Parathyroid adenoma (tissue), 2 donors: Measurements from ENCODE around the gene CACNA1B.
"Not testable (repeated sequence)": the region's sequence is repeated elsewhere in the genome, so short reads cannot be mapped to it uniquely, and the experiment has no call there.

Experiments used
- H2AFZ ChIP-seq: fragments of 300-600 bp; sonication (generic); one replicate; pipeline ENCODE4 v1.7.0; 2017; ENCODE audit warnings: antibody characterized with exemption, mild to moderate bottlenecking
- H3K27ac ChIP-seq: fragments of 300-600 bp; sonication (generic); one replicate; pipeline ENCODE4 v1.7.0; 2017
- H3K27me3 ChIP-seq: fragments of 300-600 bp; sonication (generic); one replicate; pipeline ENCODE4 v1.7.0; 2017; ENCODE audit warnings: low read length; ENCODE audit not compliant: control insufficient read depth, insufficient read depth
- H3K36me3 ChIP-seq: fragments of 300-600 bp; sonication (generic); one replicate; pipeline ENCODE4 v1.7.0; 2017; ENCODE audit warnings: low read length; ENCODE audit not compliant: control insufficient read depth, insufficient read depth
- H3K4me1 ChIP-seq: fragments of 300-600 bp; sonication (generic); one replicate; pipeline ENCODE4 v1.7.0; 2017; ENCODE audit warnings: control low read depth
- H3K4me2 ChIP-seq: fragments of 300-600 bp; sonication (generic); one replicate; pipeline ENCODE4 v1.7.0; 2017; ENCODE audit warnings: low read length
- H3K4me3 ChIP-seq: fragments of 300-600 bp; sonication (generic); one replicate; pipeline ENCODE4 v1.7.0; 2017; ENCODE audit warnings: low read depth, low read length
- H3K79me2 ChIP-seq: fragments of 300-600 bp; sonication (generic); one replicate; pipeline ENCODE4 v1.7.0; 2017; ENCODE audit warnings: control low read depth
- H3K9ac ChIP-seq: fragments of 300-600 bp; sonication (generic); one replicate; pipeline ENCODE4 v1.7.0; 2017; ENCODE audit warnings: mild to moderate bottlenecking
- H3K9me3 ChIP-seq: fragments of 300-600 bp; sonication (generic); one replicate; pipeline ENCODE4 v1.7.0; 2017; ENCODE audit warnings: low read length; ENCODE audit not compliant: control insufficient read depth
- TF ChIP-seq, protein P1 (sequence below): fragments of 300-600 bp; sonication (generic); IDR thresholded peaks from one replicate; pipeline ENCODE4 v1.7.0; 2017; ENCODE audit warnings: antibody characterized with exemption, mild to moderate bottlenecking
- donor health status: primary hyperparathyroidism.

Gene CACNA1B

DNA sequence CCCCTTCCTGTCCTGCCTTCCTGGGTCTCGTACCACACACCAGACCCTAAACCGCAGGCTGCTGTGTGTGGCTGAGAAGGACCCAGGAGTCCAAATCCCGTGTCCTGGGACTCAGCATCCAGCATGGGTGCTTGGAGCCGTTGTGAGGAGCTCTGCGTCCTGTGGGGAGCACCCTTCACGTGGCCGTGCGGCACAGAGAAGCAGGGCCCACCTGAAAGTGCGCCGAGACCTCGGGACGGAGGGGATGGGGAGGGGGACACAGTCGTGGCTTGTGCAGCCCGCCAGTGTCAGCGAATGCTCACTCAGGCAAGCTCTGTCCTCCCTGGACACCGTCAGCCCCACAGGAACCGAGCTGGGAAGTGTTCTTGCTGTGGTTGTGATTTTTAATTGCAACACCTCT is 244.6 kb downstream of the CACNA1B start:
- no peaks in the 10 kb centered on the region for H3K4me1 ChIP-seq
- no peak overlapping the region for H3K27ac ChIP-seq
- TF ChIP-seq, protein P1, sequence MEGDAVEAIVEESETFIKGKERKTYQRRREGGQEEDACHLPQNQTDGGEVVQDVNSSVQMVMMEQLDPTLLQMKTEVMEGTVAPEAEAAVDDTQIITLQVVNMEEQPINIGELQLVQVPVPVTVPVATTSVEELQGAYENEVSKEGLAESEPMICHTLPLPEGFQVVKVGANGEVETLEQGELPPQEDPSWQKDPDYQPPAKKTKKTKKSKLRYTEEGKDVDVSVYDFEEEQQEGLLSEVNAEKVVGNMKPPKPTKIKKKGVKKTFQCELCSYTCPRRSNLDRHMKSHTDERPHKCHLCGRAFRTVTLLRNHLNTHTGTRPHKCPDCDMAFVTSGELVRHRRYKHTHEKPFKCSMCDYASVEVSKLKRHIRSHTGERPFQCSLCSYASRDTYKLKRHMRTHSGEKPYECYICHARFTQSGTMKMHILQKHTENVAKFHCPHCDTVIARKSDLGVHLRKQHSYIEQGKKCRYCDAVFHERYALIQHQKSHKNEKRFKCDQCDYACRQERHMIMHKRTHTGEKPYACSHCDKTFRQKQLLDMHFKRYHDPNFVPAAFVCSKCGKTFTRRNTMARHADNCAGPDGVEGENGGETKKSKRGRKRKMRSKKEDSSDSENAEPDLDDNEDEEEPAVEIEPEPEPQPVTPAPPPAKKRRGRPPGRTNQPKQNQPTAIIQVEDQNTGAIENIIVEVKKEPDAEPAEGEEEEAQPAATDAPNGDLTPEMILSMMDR: no peak
- H3K9me3 ChIP-seq: no peaks in the 10 kb centered on the region
- no peaks in the 10 kb centered on the region for H3K27me3 ChIP-seq
- no peak overlapping the region for H3K4me3 ChIP-seq
- H2AFZ ChIP-seq: no peak overlapping the region
- H3K36me3 ChIP-seq: no peaks in the 10 kb centered on the region
- no peak overlapping the region for H3K9ac ChIP-seq
- no peak overlapping the region for H3K4me2 ChIP-seq
- H3K79me2 ChIP-seq: no peaks in the 10 kb centered on the region

DNA sequence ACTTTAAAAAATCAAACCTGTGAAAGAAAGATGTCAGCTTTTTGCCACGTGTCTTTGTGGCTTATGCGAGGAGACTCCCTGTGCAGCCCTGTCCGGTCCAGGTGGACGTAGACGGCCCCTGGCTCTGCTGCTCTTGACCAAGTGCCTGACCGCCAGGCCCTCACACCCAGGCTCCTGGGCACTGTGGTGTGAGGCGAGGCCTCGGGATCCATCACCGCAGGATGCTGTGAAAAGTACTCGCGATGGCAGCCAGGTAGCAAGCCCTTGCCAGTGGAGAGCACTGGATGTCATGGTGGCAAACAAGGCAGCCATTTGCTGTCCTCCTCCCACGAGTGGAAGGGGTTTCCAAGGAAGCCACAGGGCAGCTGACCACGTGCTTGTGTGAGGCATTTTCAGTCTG is 245.1 kb downstream of the CACNA1B start:
- Histone ChIP-seq H3K9ac (no peak overlapping the region), H3K4me3 (no peak overlapping the region), H3K79me2 (no peaks in the 10 kb centered on the region), H3K4me2 (no peak overlapping the region), H3K36me3 (no peaks in the 10 kb centered on the region), H2AFZ (no peak overlapping the region), H3K9me3 (no peaks in the 10 kb centered on the region), H3K27ac (no peak overlapping the region), H3K4me1 (no peaks in the 10 kb centered on the region), H3K27me3 (no peaks in the 10 kb centered on the region)
- TF ChIP-seq, protein P1: no peak

DNA sequence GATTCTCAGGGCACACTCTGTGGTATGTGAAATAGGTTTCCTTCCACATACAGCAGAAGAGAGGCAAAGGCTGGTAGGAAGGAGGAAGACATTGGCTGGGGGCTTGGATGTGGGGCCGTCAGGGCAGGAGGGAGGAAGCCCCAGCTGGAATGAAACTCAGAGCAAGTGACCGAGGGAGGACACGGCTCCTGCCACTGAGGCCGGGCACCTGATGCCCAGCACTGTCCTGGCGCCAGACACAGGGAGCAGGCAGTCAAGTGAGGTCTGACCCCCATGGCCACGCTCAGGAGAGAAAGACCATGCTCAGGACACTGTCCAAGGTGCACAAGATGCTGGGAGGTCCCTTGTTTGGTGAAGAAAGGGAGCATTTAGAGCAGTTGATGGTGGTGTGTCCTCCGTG is 245.5 kb downstream of the CACNA1B start:
- no peaks in the 10 kb centered on the region for H3K9me3 ChIP-seq
- no peak overlapping the region for H3K27ac ChIP-seq
- no peak overlapping the region for H2AFZ ChIP-seq
- H3K27me3 ChIP-seq: no peaks in the 10 kb centered on the region
- H3K4me2 ChIP-seq: no peak overlapping the region
- H3K4me3 ChIP-seq: no peak overlapping the region
- no peaks in the 10 kb centered on the region for H3K79me2 ChIP-seq
- TF ChIP-seq, protein P1: no peak
- no peaks in the 10 kb centered on the region for H3K36me3 ChIP-seq
- H3K9ac ChIP-seq: no peak overlapping the region
- no peaks in the 10 kb centered on the region for H3K4me1 ChIP-seq

DNA sequence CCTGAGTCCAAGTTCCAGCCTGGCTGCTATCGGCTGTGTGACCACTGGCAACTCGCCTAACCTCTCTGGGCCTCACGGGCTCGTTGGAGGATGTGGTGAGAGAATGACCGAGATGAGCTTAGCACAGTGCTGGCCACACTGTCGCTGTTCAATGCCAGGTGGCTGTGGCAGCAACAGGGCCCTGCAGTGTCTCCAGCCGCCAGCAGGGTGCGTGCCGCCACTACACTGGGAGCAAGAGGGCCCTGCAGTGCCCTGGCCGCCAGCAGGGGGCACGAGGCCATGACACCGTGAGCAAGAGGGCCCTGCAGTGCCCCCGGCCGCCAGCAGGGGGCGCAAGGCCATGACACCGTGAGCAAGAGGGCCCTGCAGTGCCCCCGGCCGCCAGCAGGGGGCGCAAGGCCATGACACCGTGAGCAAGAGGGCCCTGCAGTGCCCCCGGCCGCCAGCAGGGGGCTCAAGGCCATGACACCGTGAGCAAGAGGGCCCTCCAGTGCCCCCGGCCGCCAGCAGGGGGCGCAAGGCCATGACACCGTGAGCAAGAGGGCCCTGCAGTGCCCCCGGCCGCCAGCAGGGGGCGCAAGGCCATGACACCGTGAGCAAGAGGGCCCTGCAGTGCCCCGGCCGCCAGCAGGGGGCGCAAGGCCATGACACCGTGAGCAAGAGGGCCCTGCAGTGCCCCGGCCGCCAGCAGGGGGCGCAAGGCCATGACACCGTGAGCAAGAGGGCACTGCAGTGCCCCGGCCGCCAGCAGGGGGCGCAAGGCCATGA is 248.7 kb downstream of the CACNA1B start:
- H3K9ac ChIP-seq, H3K27me3 ChIP-seq, H3K4me1 ChIP-seq, H3K79me2 ChIP-seq, H2AFZ ChIP-seq, H3K27ac ChIP-seq, H3K9me3 ChIP-seq, H3K4me2 ChIP-seq, H3K4me3 ChIP-seq, H3K36me3 ChIP-seq: not testable (repeated sequence)

DNA sequence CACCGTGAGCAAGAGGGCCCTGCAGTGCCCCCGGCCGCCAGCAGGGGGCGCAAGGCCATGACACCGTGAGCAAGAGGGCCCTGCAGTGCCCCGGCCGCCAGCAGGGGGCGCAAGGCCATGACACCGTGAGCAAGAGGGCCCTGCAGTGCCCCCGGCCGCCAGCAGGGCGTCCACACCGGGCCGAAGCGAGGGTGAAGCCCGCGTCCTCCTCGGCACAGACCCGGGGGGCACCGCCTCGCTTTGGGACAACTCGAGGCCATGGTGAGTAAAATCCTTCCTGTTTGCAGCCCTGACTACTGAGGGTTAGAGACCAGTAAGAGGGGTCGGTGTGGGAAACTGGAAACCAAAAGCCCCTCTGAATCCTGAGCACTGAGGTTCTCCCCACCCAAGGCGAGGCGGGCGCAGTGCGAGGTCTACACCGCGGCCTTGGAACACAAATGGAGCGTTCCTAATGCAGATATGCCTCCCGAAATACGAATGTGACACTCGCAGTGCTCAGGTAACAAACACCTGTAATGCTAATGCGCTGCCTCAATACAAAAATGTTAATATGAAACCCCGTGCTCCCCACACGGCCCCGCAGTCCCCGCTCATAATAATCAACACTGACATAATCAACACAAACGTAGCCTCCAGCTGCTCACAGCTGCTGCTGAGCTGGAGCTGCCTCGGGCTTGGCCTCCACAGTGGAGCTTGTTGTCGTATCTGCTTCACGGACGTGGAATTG is 249.4 kb downstream of the CACNA1B start:
- H3K9me3 ChIP-seq, H3K27me3 ChIP-seq, H2AFZ ChIP-seq, H3K4me1 ChIP-seq, H3K27ac ChIP-seq, H3K9ac ChIP-seq, H3K4me2 ChIP-seq, H3K36me3 ChIP-seq, H3K4me3 ChIP-seq, H3K79me2 ChIP-seq: not testable (repeated sequence)

DNA sequence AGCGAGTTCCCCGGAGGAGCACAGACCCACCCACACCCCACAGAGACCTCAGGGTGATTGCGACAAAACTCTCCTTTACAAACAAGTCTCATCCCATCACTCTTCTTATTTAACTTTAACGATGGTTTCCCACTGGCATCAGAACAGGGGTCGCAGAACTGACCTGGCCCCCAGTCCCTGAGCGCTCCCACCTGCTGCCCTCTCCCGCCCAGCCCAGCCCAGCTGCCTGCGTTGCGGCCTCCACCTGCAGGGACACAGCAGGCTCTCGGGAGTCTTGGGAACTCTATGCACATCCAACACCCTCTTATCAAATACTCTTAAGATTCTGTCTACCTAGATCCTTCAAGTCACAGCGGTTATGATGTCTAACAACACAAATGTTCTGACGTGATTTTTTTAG is 250.4 kb downstream of the CACNA1B start:
- H3K79me2 ChIP-seq, H3K36me3 ChIP-seq, H3K9ac ChIP-seq, H3K27me3 ChIP-seq, H3K4me1 ChIP-seq, H3K27ac ChIP-seq, H2AFZ ChIP-seq, H3K4me2 ChIP-seq, H3K4me3 ChIP-seq, H3K9me3 ChIP-seq: not testable (repeated sequence)

DNA sequence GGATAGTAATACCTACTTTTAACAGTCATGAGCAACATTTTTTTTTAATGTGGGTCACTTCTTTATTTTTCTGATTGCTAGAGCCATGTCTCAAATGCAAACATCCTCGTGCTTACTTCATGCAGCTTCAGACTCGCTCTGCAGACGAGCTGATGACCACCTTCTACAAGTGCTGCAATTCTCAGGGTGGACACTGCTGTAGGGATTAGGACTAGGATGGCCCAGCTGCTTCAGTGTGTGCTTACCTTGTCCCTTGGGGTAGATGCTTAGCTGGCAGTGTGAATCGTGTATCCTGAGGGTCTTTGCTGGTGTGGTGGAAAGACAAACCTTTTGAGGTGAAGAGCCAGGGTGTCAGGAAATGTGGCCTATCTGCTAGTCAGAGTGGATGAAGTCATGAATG is 251.7 kb downstream of the CACNA1B start:
- H3K4me3 ChIP-seq, H3K9me3 ChIP-seq, H3K27ac ChIP-seq, H3K9ac ChIP-seq, H3K36me3 ChIP-seq, H3K79me2 ChIP-seq, H3K4me2 ChIP-seq, H3K4me1 ChIP-seq, H3K27me3 ChIP-seq, H2AFZ ChIP-seq: not testable (repeated sequence)

DNA sequence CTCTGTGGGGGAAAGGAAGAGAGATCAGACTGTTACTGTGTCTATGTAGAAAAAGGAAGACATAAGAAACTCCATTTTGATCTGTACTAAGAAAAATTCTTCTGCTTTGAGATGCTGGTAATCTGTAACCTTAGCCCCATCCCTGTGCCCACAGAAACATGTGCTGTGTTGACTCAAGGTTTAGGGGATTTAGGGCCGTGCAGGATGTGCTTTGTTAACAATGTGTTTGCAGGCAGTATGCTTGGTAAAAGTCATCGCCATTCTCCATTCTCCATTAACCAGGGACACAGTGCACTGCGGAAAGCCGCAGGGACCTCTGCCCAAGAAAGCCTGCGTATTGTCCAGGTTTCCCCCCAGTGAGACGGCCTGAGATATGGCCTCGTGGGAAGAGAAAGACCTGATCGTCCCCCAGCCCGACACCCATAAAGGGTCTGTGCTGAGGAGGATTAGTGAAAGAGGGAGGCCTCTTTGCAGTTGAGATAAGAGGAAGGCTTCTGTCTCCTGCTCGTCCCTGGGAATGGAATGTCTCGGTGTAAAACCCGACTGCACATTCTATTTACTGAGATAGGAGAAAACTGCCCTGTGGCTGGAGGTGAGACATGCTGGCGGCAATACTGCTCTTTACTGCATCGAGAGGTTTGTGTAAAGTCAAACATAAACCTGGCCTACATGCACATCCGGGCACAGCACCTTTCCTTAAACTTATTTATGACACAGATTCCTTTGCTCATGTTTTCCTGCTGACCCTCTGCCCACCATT is 255.5 kb downstream of the CACNA1B start:
- not testable (repeated sequence) for H3K79me2 ChIP-seq, H3K9ac ChIP-seq, H3K4me3 ChIP-seq, H3K27me3 ChIP-seq, H3K27ac ChIP-seq, H2AFZ ChIP-seq, H3K4me1 ChIP-seq, H3K36me3 ChIP-seq, H3K4me2 ChIP-seq, H3K9me3 ChIP-seq
